ENCODE measurements around the gene TTC32.

The TTC32 gene

GRCh38 chr2:19868701-19869580, 32.8 kb downstream of the TTC32 start:
- H3K9me3 ChIP-seq (ENCODE audit: insufficient read depth, low read length, severe bottlenecking): no peaks in the 10 kb centered on the region
- no peak overlapping the region for H3K4me3 ChIP-seq (ENCODE audit: low read depth in 1 of 2, low read length in 2 of 2)
- H4K20me1 ChIP-seq (ENCODE audit: insufficient read depth, low read length): no peaks in the 10 kb centered on the region
- no peak overlapping the region for H3K27ac ChIP-seq (ENCODE audit: low read length)
- H3K36me3 ChIP-seq (ENCODE audit: insufficient read depth, low read length): no peaks in the 10 kb centered on the region
- H2AFZ ChIP-seq (ENCODE audit: low read depth, low read length): no peak overlapping the region
- no peaks in the 10 kb centered on the region for H3K79me2 ChIP-seq (ENCODE audit: insufficient read depth, low read length)
- H3K9ac ChIP-seq (ENCODE audit: low read depth, low read length): no peak overlapping the region
- DNase-seq (no peak), ATAC-seq (ENCODE audit: insufficient read depth, low read depth) (no peak)
- H3K4me2 ChIP-seq (ENCODE audit: insufficient read depth, low read length): no peak overlapping the region
- no peak for TF ChIP-seq CTCF (IDR thresholded peaks at IDR 0.05; ENCODE audit: borderline replicate concordance, extremely low read depth, low read length, poor library complexity, severe bottlenecking)
- no peak for TF ChIP-seq EZH2 (IDR thresholded peaks at IDR 0.05; ENCODE audit: borderline replicate concordance, low read depth, low read length, severe bottlenecking)
- no peaks in the 10 kb centered on the region for H3K27me3 ChIP-seq (ENCODE audit: insufficient read depth, low read length, poor library complexity)
- H3K4me1 ChIP-seq (ENCODE audit: insufficient read depth, low read length): no peaks in the 10 kb centered on the region

- ATAC-seq (ENCODE audit: insufficient read depth, low read depth) (no peak), DNase-seq (no peak)
- H3K4me1 ChIP-seq (ENCODE audit: insufficient read depth, low read length): no peaks in the 10 kb centered on the region
- no peak overlapping the region for H3K27ac ChIP-seq (ENCODE audit: low read length)
- H3K79me2 ChIP-seq (ENCODE audit: insufficient read depth, low read length): no peaks in the 10 kb centered on the region
- no peak overlapping the region for H3K4me3 ChIP-seq (ENCODE audit: low read depth in 1 of 2, low read length in 2 of 2)
- H3K9me3 ChIP-seq (ENCODE audit: insufficient read depth, low read length, severe bottlenecking): no peaks in the 10 kb centered on the region
- TF ChIP-seq EZH2 (IDR thresholded peaks at IDR 0.05; ENCODE audit: borderline replicate concordance, low read depth, low read length, severe bottlenecking) (no peak), CTCF (IDR thresholded peaks at IDR 0.05; ENCODE audit: borderline replicate concordance, extremely low read depth, low read length, poor library complexity, severe bottlenecking) (no peak)
- no peak overlapping the region for H3K9ac ChIP-seq (ENCODE audit: low read depth, low read length)
- H3K4me2 ChIP-seq (ENCODE audit: insufficient read depth, low read length): no peak overlapping the region
- H3K36me3 ChIP-seq (ENCODE audit: insufficient read depth, low read length): no peaks in the 10 kb centered on the region
- H4K20me1 ChIP-seq (ENCODE audit: insufficient read depth, low read length): peaks cover 4% of the 10 kb centered on the region; the same call in 1 of the 2 replicates
- no peaks in the 10 kb centered on the region for H3K27me3 ChIP-seq (ENCODE audit: insufficient read depth, low read length, poor library complexity)
- no peak overlapping the region for H2AFZ ChIP-seq (ENCODE audit: low read depth, low read length)
Observed at GRCh38 chr2:19868224-19868623, 33.6 kb downstream of the TTC32 start.

- no peak for ATAC-seq (ENCODE audit: insufficient read depth, low read depth)
- H3K4me1 ChIP-seq (ENCODE audit: insufficient read depth, low read length): no peaks in the 10 kb centered on the region
Observed at GRCh38 chr2:19866771-19867170, 35.0 kb downstream of the TTC32 start.

More at GRCh38 chr2:19866771-19867170, 35.0 kb downstream of the TTC32 start:
- TF ChIP-seq CTCF (IDR thresholded peaks at IDR 0.05; ENCODE audit: borderline replicate concordance, extremely low read depth, low read length, poor library complexity, severe bottlenecking) (no peak), EZH2 (IDR thresholded peaks at IDR 0.05; ENCODE audit: borderline replicate concordance, low read depth, low read length, severe bottlenecking) (no peak)
- Histone ChIP-seq H3K9me3 (ENCODE audit: insufficient read depth, low read length, severe bottlenecking) (no peaks in the 10 kb centered on the region), H3K27ac (ENCODE audit: low read length) (no peak overlapping the region), H4K20me1 (ENCODE audit: insufficient read depth, low read length) (peaks cover 4% of the 10 kb centered on the region; the same call in 1 of the 2 replicates), H2AFZ (ENCODE audit: low read depth, low read length) (no peak overlapping the region), H3K9ac (ENCODE audit: low read depth, low read length) (no peak overlapping the region), H3K4me3 (ENCODE audit: low read depth in 1 of 2, low read length in 2 of 2) (no peak overlapping the region), H3K79me2 (ENCODE audit: insufficient read depth, low read length) (no peaks in the 10 kb centered on the region), H3K36me3 (ENCODE audit: insufficient read depth, low read length) (no peaks in the 10 kb centered on the region), H3K27me3 (ENCODE audit: insufficient read depth, low read length, poor library complexity) (no peaks in the 10 kb centered on the region), H3K4me2 (ENCODE audit: insufficient read depth, low read length) (no peak overlapping the region)
- no peak for DNase-seq
